SW 1271 (cell line): ENCODE data around the gene ARSA.
A peak's percentile ranks its signal among the peaks of the same experiment; 100 is the strongest.

Source experiments
- DNase-seq, 2 experiments: peaks; one replicate each; lab custom pipeline; 2025; lab: John Stamatoyannopoulos, UW

The ARSA gene

GRCh38 chr22:50604256-50605001 is 23.5 kb downstream of the ARSA start:
- no peak for DNase-seq

GRCh38 chr22:50603511-50604255 is 24.3 kb downstream of the ARSA start:
- DNase-seq, result no peak

GRCh38 chr22:50602338-50602700 is 25.6 kb downstream of the ARSA start:
- no peak for DNase-seq

- no peak for DNase-seq
Measured at GRCh38 chr22:50601669-50602337, 26.1 kb downstream of the ARSA start.

GRCh38 chr22:50600967-50601668 is 26.8 kb downstream of the ARSA start:
- no peak for DNase-seq

- DNase-seq, result no peak
Measured at GRCh38 chr22:50600538-50600937, 27.4 kb downstream of the ARSA start, which contains the start of gene MAPK8IP2. Gene MAPK8IP2 (plus strand): TSS chr22:50600793. CDS start chr22:50600819, 26 bp downstream.

- DNase-seq, result no peak
Measured at GRCh38 chr22:50599816-50600455, 28.0 kb downstream of the ARSA start.

GRCh38 chr22:50597097-50597496 is 30.9 kb downstream of the ARSA start:
- no peak for DNase-seq

- no peak for DNase-seq
Measured at GRCh38 chr22:50595189-50595588, 32.8 kb downstream of the ARSA start.

- no peak for DNase-seq
Measured at GRCh38 chr22:50587407-50587806, 40.5 kb downstream of the ARSA start.

- DNase-seq, result no peak
Measured at GRCh38 chr22:50586416-50586815, 41.5 kb downstream of the ARSA start.

GRCh38 chr22:50585781-50586180 is 42.2 kb downstream of the ARSA start:
- DNase-seq, result no peak

GRCh38 chr22:50585238-50585637 is 42.7 kb downstream of the ARSA start:
- DNase-seq, result no peak

GRCh38 chr22:50584106-50585096 is 43.6 kb downstream of the ARSA start:
- no peak for DNase-seq

- peak in 1 of 2 experiments; percentile 43 for DNase-seq
Measured at GRCh38 chr22:50583294-50583861, 44.6 kb downstream of the ARSA start.

GRCh38 chr22:50582493-50583293 is 45.3 kb downstream of the ARSA start, which contains the start of gene CHKB:
Gene CHKB (minus strand): TSS chr22:50582849. CDS start chr22:50582781, 68 bp downstream.
- DNase-seq, result peak; percentile 82 to 94

GRCh38 chr22:50581950-50582492 is 45.9 kb downstream of the ARSA start:
- no peak for DNase-seq

GRCh38 chr22:50581031-50581949 is 46.7 kb downstream of the ARSA start:
- no peak for DNase-seq
